Stomach (tissue), 9 donors: ENCODE results near the gene MYO5C. TPM values are rescaled to one million over a fixed set of nuclear protein-coding genes. Genes with fewer than 3 reads are reported as not detected.

Experiments
- DNase-seq, 2 donors: peaks; one replicate each; pipeline versions ENCODE4 v3.0.0 to v3.0.0-alpha.2; 2013 to 2019
- H3K27ac ChIP-seq, 5 donors: fragments of 200-600 bp in 4 of 5; sonication (generic) in 4 of 5; one replicate each; pipeline ENCODE4 v1.5.1; 2013 to 2019; ENCODE audit warnings: mild to moderate bottlenecking in 1 of 5, moderate library complexity in 1 of 5
- H3K27me3 ChIP-seq, 3 donors: fragments of 200-600 bp; sonication (generic); one replicate each; pipeline ENCODE4 v1.5.1; 2017 to 2019; ENCODE audit warnings: mixed run types in 1 of 3
- H3K36me3 ChIP-seq, 4 donors: fragments of 200-600 bp; sonication (generic); 1 replicate in 3 of 4; 2 replicates in 1 of 4; pipeline ENCODE4 v1.5.1; 2016 to 2019
- H3K4me1 ChIP-seq, 4 donors: fragments of 200-600 bp; sonication (generic); one replicate each; pipeline ENCODE4 v1.5.1; 2016 to 2019
- H3K4me3 ChIP-seq, 4 donors: fragments of 200-600 bp; sonication (generic) in 3 of 4; one replicate each; pipeline ENCODE4 v1.5.1; 2016 to 2019; ENCODE audit warnings: mild to moderate bottlenecking in 1 of 4
- H3K9me3 ChIP-seq, 4 donors: fragments of 200-600 bp; sonication (generic); one replicate each; pipeline ENCODE4 v1.5.1; 2016 to 2019
- CTCF ChIP-seq, 7 experiments: fragments of 450-650 bp in 4 of 7; fragments of 200-600 bp in 3 of 7; sonication (generic) in 3 of 7; IDR thresholded peaks; one replicate each; pipeline ENCODE4 v1.5.1; 2016 to 2019; ENCODE audit warnings: antibody characterized with exemption in 7 of 7, control low read depth in 2 of 7, mild to moderate bottlenecking in 1 of 7
- EP300 ChIP-seq: sonication (generic); formaldehyde crosslinking; IDR thresholded peaks from one replicate; pipeline ENCODE4 v1.6.1; 2017; ENCODE audit warnings: antibody characterized with exemption
- POLR2A ChIP-seq, 4 donors: fragments of 450-650 bp; IDR thresholded peaks; one replicate each; pipeline ENCODE4 v1.6.1; 2016; ENCODE audit warnings: antibody characterized with exemption in 4 of 4, control low read depth in 2 of 4, mild to moderate bottlenecking in 1 of 4, moderate library complexity in 1 of 4
- POLR2AphosphoS5 ChIP-seq, 3 donors: sonication (generic); formaldehyde crosslinking; IDR thresholded peaks; one replicate each; pipeline ENCODE4 v1.6.1; 2016; ENCODE audit warnings: antibody characterized with exemption in 3 of 3
- WGBS, 5 donors: extraction: QIAGEN DNeasy Blood & Tissue Kit in 3 of 5; methylation state at CpG; one replicate each; pipeline versions ENCODE4 v1.1.5 to v1.1.7; 2013 to 2018; 5-methylcytosine and 5-hydroxymethylcytosine counted together
- intact Hi-C: fragments of 100-400 bp; cut with DNase I; formaldehyde crosslinking; loops from one replicate; pipeline ENCODE4 v1.15.1; 2023; ENCODE audit warnings: low total_unique reads
- polyA plus RNA-seq, 3 donors: library from polyadenylated mRNA; stranded (reverse); fragments of 200-250 nt; gene quantifications; one replicate each; pipeline ENCODE4 v1.2.3, GENCODE V29; 2013
- total RNA-seq, 5 donors: library from RNA; depleted of rRNA; stranded (reverse); fragments of >200 nt; gene quantifications; one replicate each; pipeline versions ENCODE4 v1.1.0 to v1.2.3, GENCODE V29; 2014 to 2016
- donor health status: healthy with polysubstance abuse.
- donor health status: Bipolar disorder and iron deficiency.
- donor health status: healthy.

The MYO5C gene
- total and polyA plus RNA-seq, 8 donors = 4.3 to 148 (median 25.6) TPM

GRCh38 chr15:52276256-52276770 lies 19.3 kb downstream of the MYO5C start:
- TF ChIP-seq POLR2AphosphoS5 (IDR thresholded peaks at IDR 0.05) (no peak), EP300 (no peak), CTCF (IDR thresholded peaks at IDR 0.05) (no peak), POLR2A (IDR thresholded peaks at IDR 0.05) (no peak)
- intact Hi-C loops = no loop called here
- H3K36me3 ChIP-seq = peaks cover 24 to 92% (median 77%) of the 10 kb centered on the region in 4 donors

GRCh38 chr15:52263563-52264282 lies 31.9 kb downstream of the MYO5C start:
- peaks cover 11 to 41% (median 29%) of the 10 kb centered on the region in 4 donors for H3K36me3 ChIP-seq
- H3K27ac ChIP-seq = peak overlapping the region in 3 of 5 donors; percentile 13 to 84 (median 74)
- intact Hi-C loops = loop anchor here (10.0 kb wide), 1 partner anchor 61 kb away; no protein-coding TSS in a partner anchor
- WGBS, 5 donors = 43 to 71% (median 64%) methylated on average over 11 of the region's 11 CpGs
- no peaks in the 10 kb centered on the region for H3K9me3 ChIP-seq
- no peak for TF ChIP-seq POLR2AphosphoS5 (IDR thresholded peaks at IDR 0.05)
- no peak for TF ChIP-seq POLR2A (IDR thresholded peaks at IDR 0.05)
- H3K27me3 ChIP-seq = no peaks in the 10 kb centered on the region
- peak; percentile 44 to 56 for DNase-seq
- peaks cover 15 to 36% (median 25%) of the 10 kb centered on the region in 4 donors for H3K4me1 ChIP-seq
- H3K4me3 ChIP-seq = no peak overlapping the region

More at GRCh38 chr15:52276256-52276770, 19.3 kb downstream of the MYO5C start:
- no peak overlapping the region for H3K4me3 ChIP-seq
- H3K4me1 ChIP-seq = peaks cover 2 to 12% (median 6%) of the 10 kb centered on the region in 4 donors
- H3K27ac ChIP-seq = no peak overlapping the region
- 92 to 94% (median 93%) methylated on average over 7 of the region's 7 CpGs for WGBS, 5 donors
- DNase-seq = no peak
- H3K9me3 ChIP-seq = no peaks in the 10 kb centered on the region
- H3K27me3 ChIP-seq = no peaks in the 10 kb centered on the region

- intact Hi-C loops = loop anchor here (10.0 kb wide), 1 partner anchor 62 kb away; no protein-coding TSS in a partner anchor
These were observed 33.2 kb downstream of the MYO5C start for GRCh38 chr15:52262364-52262763.

GRCh38 chr15:52261498-52262242 lies 33.9 kb downstream of the MYO5C start:
- peak overlapping the region; percentile 69 to 84 (median 74) for H3K27ac ChIP-seq
- intact Hi-C loops = loop anchor here (10.0 kb wide), 1 partner anchor 63 kb away; no protein-coding TSS in a partner anchor
- peaks cover 15 to 43% (median 33%) of the 10 kb centered on the region in 4 donors for H3K4me1 ChIP-seq
- DNase-seq = peak; percentile 65 to 92
- no peaks in the 10 kb centered on the region for H3K27me3 ChIP-seq
- H3K4me3 ChIP-seq = no peak overlapping the region
- H3K36me3 ChIP-seq = peaks cover under 1 to 33% (median 11%) of the 10 kb centered on the region in 4 donors
- TF ChIP-seq CTCF (IDR thresholded peaks at IDR 0.05) (peak in 1 of 7 experiments; percentile 15), POLR2AphosphoS5 (IDR thresholded peaks at IDR 0.05) (peak in 1 of 3 donors; percentile 46), EP300 (no peak), POLR2A (IDR thresholded peaks at IDR 0.05) (no peak)
- WGBS, 5 donors = 13 to 27% (median 17%) methylated on average over 8 of the region's 8 CpGs
- H3K9me3 ChIP-seq = no peaks in the 10 kb centered on the region

More at GRCh38 chr15:52262364-52262763, 33.2 kb downstream of the MYO5C start:
- Histone ChIP-seq H3K36me3 (peaks cover 7 to 40% (median 18%) of the 10 kb centered on the region in 4 donors), H3K27ac (peak overlapping the region; percentile 34 to 84 (median 74)), H3K9me3 (no peaks in the 10 kb centered on the region), H3K4me3 (no peak overlapping the region), H3K27me3 (no peaks in the 10 kb centered on the region), H3K4me1 (peaks cover 15 to 36% (median 30%) of the 10 kb centered on the region in 4 donors)
- no peak for TF ChIP-seq POLR2AphosphoS5 (IDR thresholded peaks at IDR 0.05)
- TF ChIP-seq POLR2A (IDR thresholded peaks at IDR 0.05) = no peak
- TF ChIP-seq CTCF (IDR thresholded peaks at IDR 0.05) = no peak
- TF ChIP-seq EP300 = no peak
- DNase-seq = no peak
- 35 to 60% (median 39%) methylated on average over 5 of the region's 5 CpGs for WGBS, 5 donors
